EH (cell line): ENCODE results near the gene TMEM129.
"Not testable (repeated sequence)": the region's sequence is repeated elsewhere in the genome, so short reads cannot be mapped to it uniquely, and the experiment has no call there.

Source experiments
- DNase-seq: peaks from one replicate; pipeline ENCODE4 v3.0.0-alpha.2; 2015; ENCODE audit warnings: low read depth

TMEM129 gene

DNA sequence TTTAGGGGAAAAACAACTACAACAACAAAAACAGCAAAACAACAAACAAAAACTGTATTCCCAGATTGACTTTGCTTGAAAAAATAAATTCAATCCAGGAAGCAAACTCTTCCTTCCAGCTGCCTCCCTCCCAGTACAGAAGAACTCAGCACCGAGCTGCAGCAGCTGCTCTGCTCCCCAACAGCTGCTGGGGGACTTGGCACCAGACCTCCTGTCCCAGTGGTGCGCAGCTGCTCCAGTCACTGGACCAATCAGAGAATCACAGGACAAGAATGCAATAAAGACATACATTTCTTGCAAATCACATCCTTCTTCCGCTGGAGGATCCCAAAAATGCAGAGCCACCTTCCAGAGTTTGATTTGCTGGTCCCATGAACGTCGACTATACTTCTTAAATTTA lies 25.2 kb downstream of the TMEM129 start:
- DNase-seq: no peak

DNA sequence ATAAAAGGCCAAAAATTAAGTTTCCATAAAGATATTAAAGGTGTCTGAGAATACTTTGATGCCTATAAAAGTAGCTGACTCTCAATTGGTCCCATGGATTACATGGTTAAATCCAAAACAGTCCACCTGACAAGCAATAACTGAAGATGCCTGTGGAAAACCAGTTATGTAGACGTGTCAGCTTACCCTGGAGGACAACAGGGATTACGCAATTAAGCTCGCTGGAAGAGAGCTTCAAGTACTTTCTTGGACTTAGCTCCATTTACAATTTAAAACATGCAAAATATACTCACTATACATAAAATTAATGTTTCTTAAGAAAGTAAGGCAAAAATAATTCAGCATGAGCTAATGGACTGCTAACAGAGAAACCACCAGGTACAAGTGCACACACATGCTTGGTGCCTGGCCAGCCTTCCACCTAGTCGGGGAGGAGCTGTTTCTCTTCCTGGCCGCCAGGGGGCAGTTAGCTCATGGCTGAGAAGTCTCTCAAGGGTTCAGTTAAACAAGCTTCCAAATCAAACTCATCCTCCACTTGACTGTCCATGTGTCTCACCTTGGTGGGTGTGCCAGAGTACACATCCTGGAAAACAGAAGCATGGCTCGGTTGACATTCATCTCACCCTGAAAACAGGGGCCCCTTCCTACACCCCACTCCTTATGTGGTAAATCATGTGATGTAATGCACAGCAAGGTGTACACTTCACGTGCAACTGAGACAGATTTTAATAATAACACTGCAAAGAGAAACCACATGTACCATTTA lies 27.8 kb downstream of the TMEM129 start:
- DNase-seq: peak; percentile 77

DNA sequence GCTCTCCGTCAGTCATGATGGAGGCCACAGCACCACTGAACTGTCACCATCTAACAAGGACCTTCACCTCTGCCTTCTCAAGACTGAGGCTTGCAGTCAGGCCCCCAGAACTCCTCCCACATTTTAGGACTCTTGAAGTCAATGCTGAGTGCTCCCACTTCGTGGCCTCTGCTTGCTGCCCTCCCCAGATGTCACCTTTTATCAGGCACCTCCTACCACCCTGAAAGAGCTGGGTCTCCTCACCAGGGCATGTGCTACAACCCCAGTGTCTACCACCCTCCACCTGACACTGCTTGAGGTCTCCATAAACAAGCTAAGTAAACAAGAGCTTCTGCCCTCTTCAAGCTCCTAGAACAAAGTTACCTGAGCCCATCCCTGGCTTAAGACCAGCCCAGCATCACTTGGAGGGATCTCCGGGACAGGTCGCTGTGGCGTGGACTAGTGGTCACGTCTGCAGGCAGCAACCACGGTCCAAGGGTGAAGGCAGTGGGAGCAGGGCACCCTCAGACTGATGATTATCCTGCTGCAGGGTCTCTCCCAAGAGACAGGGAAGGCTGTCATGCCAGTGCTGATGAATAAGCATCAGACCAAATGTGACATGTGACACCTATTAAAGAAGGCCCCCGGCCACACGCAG lies 29.3 kb downstream of the TMEM129 start:
- no peak for DNase-seq

DNA sequence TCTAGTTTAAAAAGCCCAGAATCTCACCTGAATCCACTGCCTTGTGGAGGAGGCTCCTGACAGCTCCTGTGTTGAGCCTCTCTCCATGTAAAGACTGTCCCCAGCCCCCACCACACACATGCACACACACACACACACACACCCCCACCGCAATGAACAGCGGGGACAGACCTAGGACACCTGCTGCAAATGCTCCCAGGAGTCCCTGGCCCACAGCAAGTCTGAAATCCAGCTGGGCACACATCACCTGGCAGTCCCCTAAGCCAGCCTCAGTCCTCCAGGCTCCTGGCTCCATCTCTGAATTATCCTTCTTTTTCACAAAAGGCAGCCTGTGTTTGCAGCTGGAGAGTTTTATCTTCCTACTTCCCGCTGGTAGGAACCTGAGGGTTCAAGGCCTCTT lies 30.4 kb downstream of the TMEM129 start:
- DNase-seq: no peak

- no peak for DNase-seq
These were observed 34.6 kb downstream of the TMEM129 start for GRCh38 chr4:1686440-1687036.

DNA sequence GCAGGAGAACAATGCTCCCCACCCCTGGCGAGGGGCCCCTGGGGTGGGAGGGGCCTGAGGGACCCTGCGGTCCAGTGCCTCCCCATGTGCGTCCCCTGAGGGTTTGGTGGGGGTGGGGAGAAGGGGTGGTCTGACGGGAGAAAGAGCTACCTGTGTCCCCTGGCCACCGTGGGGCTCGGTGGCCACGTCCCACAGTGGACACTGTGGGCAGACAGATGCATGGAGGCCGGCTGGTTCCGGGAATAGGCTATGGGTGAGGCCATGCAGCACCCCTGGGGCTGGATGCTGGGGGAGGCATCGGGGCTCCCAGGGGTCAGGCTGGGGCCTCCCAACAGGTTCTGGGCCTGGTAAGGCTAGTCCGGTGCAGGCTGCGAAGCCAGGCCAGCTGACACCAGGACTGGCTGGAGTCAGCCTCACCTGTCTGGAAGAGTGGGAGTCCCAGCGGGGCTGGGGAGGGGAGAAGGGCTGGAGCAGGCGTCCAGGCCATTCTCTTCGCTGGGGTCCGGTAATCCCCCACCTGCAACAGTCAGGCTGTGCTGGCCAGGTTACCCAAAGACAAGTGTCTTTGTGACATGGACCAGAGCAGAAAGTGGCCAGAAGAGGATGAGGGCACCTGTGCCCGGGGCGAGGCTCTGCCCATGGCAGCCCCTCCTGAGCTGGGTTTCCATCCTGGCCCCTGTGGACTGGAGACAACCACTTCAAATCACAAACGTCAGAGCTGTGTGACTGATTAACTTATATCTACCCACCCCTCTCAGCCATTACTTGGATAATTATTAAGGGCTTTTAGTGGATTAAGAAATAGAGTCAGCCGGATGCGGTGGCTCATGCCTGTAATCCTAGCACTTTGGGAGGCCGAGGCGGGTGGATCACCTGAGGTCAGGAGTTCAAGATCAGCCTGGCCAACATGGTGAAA lies 35.6 kb downstream of the TMEM129 start:
- no peak for DNase-seq

GRCh38 chr4:1684506-1685234 lies 36.5 kb downstream of the TMEM129 start:
- no peak for DNase-seq

GRCh38 chr4:1683736-1684505 lies 37.2 kb downstream of the TMEM129 start, which contains the start of gene FAM53A:
TSS of gene FAM53A (minus strand) at chr4:1684313. CDS start at chr4:1668741, 15,572 bp downstream.
- peak; percentile 89 for DNase-seq

DNA sequence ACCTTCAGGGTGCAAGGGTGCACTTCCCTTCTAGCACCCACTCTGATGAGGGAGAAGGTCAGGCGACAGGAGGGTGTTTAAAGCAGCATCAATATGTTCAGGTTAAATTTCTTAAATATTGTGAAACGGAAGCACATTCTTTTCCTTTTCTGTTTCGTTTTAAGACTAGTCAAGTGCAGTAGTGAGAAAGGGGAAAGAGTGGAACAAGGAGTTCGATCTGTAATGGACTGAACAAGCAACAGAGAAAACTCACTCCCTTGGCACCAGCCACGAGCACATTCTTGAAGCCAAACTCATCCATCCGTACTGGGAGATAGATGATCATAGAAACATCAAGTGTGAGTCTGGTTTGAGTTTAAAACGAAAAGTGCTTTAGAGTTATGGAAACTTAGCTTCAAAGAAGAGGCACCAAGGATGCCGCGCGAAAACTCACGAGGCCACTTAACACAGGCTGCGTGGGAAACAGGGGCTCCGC lies 37.8 kb downstream of the TMEM129 start:
- DNase-seq: peak; percentile 89

GRCh38 chr4:1682860-1683259 lies 38.3 kb downstream of the TMEM129 start:
- no peak for DNase-seq

DNA sequence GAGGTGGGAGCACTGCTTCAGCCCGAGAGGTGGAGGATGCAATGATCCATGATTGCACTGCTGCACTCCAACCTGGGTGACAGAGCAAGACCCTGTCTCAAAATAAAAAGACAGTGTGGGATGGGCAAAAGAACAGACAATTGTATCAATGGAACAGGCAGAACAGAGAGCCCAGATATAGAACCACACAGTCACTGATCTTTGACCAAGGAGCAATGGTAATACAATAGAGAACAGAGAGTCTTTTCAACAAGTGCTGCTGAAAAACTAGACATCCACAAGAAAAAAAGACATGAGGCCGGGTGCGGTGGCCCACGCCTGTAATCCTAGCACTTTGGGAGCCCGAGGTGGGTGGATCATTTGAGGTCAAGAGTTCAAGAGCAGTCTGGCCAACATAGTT lies 42.9 kb downstream of the TMEM129 start:
- DNase-seq: no peak

DNA sequence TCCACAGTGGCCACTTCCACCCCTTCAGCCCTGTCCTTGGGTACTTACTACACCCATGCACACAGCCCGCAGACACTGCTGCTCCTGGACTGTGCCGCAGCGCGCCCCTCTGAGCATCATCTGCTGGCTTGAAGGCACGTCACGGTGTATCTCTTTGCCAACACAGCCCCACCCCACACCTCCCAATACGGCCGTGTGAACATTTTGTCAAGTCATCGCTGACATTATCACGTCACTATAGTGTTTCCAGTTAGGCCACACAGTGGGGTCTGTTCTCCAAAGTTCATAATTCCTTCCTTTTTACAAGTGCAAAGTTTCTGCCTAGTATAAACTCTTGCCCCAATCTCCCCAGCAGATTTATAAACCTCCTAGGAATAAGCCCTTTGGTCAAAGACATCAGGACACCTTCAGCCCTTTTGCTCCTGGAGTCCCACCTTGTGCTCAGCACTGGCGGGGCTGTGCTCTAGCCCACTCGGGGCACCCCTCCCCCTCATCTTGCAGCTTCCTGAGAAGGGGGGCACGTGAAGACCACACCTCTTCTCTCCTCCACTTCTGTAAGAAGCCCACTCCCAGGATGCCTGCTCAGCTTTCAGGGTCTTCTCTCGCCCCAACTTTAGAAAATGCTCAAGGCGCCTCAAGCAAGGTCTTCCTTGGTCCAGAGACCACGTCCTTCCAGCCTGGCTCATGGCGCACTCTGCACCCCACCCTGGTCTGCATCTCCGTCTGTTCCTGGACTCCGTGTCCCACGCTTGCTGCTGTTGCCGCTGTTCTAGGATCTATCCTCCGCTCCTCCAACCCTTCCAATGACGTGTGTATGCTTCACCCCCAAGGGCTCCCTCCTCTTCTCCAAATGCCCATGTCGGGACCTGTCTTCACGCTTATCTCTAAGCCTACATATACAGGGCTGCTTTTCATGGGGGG lies 44.3 kb downstream of the TMEM129 start:
- DNase-seq: no peak

GRCh38 chr4:1675802-1676137 lies 45.4 kb downstream of the TMEM129 start:
- DNase-seq: no peak

GRCh38 chr4:1675136-1675801 lies 45.9 kb downstream of the TMEM129 start:
- no peak for DNase-seq

GRCh38 chr4:1674682-1675081 lies 46.4 kb downstream of the TMEM129 start:
- DNase-seq: no peak

DNA sequence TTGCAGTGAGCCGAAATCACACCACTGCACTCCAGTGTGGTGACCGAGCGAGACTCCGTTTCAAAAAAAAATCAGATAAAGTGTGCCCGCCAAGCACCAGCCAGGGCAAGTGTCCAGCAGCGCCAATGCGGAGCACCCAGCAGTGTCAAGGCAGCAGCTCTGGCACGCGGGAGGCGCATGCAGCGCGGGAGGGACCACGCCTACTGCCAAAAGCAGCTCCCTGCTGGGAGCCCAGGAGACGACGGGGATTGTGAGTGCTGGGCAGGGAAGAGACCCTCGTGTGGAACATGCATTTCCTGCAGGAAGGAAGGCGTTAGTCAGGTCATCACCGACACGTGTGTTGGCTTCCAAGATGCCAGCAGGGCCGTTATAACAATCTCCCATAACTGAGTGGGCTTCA lies 47.5 kb downstream of the TMEM129 start:
- no peak for DNase-seq

DNA sequence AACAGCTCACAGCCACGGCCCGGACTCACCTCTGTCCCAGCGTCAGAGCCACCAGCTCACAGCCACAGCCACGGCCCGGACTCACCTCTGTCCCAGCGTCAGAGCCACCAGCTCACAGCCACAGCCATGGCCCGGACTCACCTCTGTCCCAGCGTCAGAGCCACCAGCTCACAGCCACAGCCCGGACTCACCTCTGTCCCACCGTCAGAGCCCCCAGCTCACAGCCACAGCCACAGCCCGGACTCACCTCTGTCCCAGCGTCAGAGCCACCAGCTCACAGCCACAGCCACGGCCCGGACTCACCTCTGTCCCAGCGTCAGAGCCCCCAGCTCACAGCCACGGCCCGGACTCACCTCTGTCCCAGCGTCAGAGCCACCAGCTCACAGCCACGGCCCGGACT lies 50.1 kb downstream of the TMEM129 start:
- not testable (repeated sequence) for DNase-seq

GRCh38 chr4:1670279-1670678 lies 50.8 kb downstream of the TMEM129 start:
- DNase-seq: no peak

- no peak for DNase-seq
These were observed 51.3 kb downstream of the TMEM129 start for GRCh38 chr4:1669850-1670249.
